Measurements from ENCODE around the gene DCANP1. TPM values are rescaled to one million over a fixed set of nuclear protein-coding genes. Genes with fewer than 3 reads are reported as not detected.

The DCANP1 gene
- total RNA-seq, 1 experiment from 2014 or later = not detected

DNA sequence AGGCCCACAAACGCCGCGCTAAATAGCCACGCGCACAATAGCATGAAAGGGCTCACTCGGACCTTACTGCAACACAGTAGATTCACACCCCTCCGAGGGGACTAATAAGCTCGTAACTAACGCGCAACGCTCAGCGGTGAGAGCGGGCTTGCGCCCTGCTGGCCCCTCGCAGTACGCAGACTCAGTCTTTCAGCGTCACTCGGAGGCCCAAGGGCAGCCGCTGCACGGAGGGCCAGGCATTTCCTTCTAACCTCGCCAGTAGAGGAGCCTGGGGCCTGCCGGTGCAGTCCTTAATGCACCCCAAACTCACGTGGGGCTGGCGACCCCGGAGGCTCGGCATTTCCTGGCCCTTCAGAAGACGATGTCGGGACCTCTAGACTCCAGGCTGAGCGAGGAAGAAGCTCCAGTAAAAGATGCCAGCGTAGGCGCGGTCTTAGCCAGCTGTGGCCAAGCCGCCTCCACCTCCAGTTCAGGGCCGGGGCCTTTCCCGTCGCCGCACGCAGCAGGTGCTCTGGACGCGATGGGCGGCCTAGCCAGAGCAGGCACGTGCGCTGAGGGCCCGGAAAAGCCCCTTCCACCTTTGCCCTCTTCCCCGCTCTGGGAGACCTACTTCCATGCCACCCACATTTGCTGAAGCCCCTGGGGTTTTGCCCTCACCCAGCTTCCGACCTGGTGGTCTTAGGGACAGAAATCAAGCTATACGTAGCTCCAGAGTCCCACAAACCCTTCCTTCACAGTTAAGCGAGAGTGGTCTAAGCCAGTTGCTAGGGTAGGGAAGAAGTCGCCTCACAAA is 43.3 kb upstream of the DCANP1 start:
- ATAC-seq (no peak), DNase-seq (ENCODE audit: low read depth, low spot score) (no peak)
- H3K4me3 ChIP-seq (replicated peaks in 1 of 2; ENCODE audit: low read depth in 1 of 2, low read length in 2 of 2) = no peak overlapping the region
- H3K9me3 ChIP-seq (ENCODE audit: control insufficient read depth in 1 of 2, insufficient read depth in 1 of 2, low read depth in 1 of 2, low read length in 2 of 2) = no peaks in the 10 kb centered on the region
- H3K9me2 ChIP-seq (ENCODE audit: insufficient read depth) = no peaks in the 10 kb centered on the region
- ChIA-PET POLR2A (no interaction called here), CTCF (no interaction called here), RAD21 (ENCODE audit: low non-redundant PET in 1 of 2, low total read pairs in 2 of 2, uncharacterized antibody in 2 of 2, unreplicated experiment in 2 of 2) (no interaction called here)
- H3K9ac ChIP-seq (ENCODE audit: low read length) = no peak overlapping the region
- H3K36me3 ChIP-seq (ENCODE audit: control insufficient read depth in 1 of 2, insufficient read depth in 2 of 2, low read length in 2 of 2) = no peaks in the 10 kb centered on the region
- no TSS peak for BruUV-seq (replicated peaks)
- H2AFZ ChIP-seq (ENCODE audit: low read depth, low read length, poor library complexity, severe bottlenecking) = no peak overlapping the region
- peaks cover 13 to 33% of the 10 kb centered on the region in 2 experiments for H3K4me1 ChIP-seq (ENCODE audit: control insufficient read depth in 1 of 2, insufficient read depth in 2 of 2, low read length in 2 of 2)
- H3K79me2 ChIP-seq (ENCODE audit: insufficient read depth, low read length) = no peaks in the 10 kb centered on the region
- H4K20me1 ChIP-seq (ENCODE audit: insufficient read depth) = no peaks in the 10 kb centered on the region
- no peaks in the 10 kb centered on the region for H3K27me3 ChIP-seq (ENCODE audit: insufficient read depth, low read length)
- intact Hi-C loops (cut with micrococcal nuclease) = no loop called here
- TF ChIP-seq, protein P1, sequence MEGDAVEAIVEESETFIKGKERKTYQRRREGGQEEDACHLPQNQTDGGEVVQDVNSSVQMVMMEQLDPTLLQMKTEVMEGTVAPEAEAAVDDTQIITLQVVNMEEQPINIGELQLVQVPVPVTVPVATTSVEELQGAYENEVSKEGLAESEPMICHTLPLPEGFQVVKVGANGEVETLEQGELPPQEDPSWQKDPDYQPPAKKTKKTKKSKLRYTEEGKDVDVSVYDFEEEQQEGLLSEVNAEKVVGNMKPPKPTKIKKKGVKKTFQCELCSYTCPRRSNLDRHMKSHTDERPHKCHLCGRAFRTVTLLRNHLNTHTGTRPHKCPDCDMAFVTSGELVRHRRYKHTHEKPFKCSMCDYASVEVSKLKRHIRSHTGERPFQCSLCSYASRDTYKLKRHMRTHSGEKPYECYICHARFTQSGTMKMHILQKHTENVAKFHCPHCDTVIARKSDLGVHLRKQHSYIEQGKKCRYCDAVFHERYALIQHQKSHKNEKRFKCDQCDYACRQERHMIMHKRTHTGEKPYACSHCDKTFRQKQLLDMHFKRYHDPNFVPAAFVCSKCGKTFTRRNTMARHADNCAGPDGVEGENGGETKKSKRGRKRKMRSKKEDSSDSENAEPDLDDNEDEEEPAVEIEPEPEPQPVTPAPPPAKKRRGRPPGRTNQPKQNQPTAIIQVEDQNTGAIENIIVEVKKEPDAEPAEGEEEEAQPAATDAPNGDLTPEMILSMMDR (IDR thresholded peaks at IDR 0.05 in 2 of 3, conservative IDR thresholded peaks at IDR 0.05 in 1 of 3; ENCODE audit: borderline replicate concordance in 1 of 3, insufficient read depth in 1 of 3, low read depth in 2 of 3, low read length in 2 of 3) = no peak
- TF ChIP-seq RAD21 (IDR thresholded peaks at IDR 0.05; ENCODE audit: low read depth) (no peak), CBX3 (IDR thresholded peaks at IDR 0.05; ENCODE audit: low read depth) (no peak), SRF (IDR thresholded peaks at IDR 0.05; ENCODE audit: low read depth) (no peak), JUND (IDR thresholded peaks at IDR 0.05) (no peak), ZFX (IDR thresholded peaks at IDR 0.05) (no peak)
- TF ChIP-seq, protein P2, sequence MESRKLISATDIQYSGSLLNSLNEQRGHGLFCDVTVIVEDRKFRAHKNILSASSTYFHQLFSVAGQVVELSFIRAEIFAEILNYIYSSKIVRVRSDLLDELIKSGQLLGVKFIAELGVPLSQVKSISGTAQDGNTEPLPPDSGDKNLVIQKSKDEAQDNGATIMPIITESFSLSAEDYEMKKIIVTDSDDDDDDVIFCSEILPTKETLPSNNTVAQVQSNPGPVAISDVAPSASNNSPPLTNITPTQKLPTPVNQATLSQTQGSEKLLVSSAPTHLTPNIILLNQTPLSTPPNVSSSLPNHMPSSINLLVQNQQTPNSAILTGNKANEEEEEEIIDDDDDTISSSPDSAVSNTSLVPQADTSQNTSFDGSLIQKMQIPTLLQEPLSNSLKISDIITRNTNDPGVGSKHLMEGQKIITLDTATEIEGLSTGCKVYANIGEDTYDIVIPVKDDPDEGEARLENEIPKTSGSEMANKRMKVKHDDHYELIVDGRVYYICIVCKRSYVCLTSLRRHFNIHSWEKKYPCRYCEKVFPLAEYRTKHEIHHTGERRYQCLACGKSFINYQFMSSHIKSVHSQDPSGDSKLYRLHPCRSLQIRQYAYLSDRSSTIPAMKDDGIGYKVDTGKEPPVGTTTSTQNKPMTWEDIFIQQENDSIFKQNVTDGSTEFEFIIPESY (IDR thresholded peaks at IDR 0.05; ENCODE audit: extremely low read depth, insufficient replicate concordance, low read length) = no peak
- no peak overlapping the region for H3K27ac ChIP-seq (ENCODE audit: low read depth, low read length)
- no peak overlapping the region for H3K4me2 ChIP-seq (ENCODE audit: low read length)
